ENCODE data around the gene XXYLT1. TPM values are rescaled to one million over a fixed set of nuclear protein-coding genes. Genes with fewer than 3 reads are reported as not detected.
"Not testable (repeated sequence)": the region's sequence is repeated elsewhere in the genome, so short reads cannot be mapped to it uniquely, and the experiment has no call there.

Gene XXYLT1
- total RNA-seq, 1 experiment from 2014 or later = 30.1 TPM

DNA sequence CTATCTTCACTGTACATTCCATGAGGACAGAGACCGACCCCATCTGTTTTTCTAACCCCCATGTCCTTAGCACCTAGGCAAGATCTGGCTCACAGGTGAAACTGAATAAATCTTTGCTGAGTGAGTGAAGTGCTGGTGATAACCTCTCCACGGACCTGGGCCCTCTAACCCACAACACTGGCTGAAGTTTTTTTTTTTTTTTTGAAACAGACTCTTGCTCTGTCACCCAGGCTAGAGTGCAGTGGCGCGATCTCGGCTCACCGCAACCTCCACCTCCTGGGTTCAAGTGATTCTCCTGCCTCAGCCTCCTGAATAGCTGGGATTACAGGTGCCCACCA, 84.3 kb downstream of the XXYLT1 start:
- not testable (repeated sequence) for DNase-seq (ENCODE audit: low read depth)

DNA sequence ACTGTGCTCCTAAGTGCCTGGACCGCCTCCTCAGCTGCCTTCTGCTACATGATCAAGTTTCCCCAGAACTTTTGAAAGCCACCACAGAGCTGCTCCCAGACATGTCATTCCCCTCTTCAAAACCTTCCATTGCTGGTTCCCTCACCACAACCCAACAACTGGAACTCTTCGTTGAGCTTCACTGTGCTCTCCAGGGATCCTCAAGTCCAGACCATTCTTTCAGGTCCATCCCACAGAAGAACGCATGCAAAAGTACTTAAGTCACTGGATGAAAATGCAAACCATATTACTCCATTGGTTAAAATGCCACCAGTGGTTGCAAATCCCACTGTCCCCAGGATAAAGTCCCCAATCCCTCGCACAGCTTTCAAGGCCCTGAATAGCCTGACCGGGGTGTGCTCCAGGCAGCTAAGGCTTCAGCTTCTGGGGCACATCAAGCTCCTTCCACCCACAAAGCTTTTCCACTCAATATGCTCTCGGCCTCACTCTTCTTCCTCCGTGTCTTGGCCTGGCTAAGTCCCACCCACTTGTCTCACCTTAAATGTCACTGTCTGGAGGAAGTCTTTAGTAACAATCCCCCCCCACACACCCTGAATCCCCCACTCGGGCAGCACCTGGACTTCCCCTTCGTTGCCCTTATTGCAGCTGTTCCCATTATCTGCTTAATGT, 84.8 kb downstream of the XXYLT1 start:
- DNase-seq (ENCODE audit: low read depth) = no peak

DNA sequence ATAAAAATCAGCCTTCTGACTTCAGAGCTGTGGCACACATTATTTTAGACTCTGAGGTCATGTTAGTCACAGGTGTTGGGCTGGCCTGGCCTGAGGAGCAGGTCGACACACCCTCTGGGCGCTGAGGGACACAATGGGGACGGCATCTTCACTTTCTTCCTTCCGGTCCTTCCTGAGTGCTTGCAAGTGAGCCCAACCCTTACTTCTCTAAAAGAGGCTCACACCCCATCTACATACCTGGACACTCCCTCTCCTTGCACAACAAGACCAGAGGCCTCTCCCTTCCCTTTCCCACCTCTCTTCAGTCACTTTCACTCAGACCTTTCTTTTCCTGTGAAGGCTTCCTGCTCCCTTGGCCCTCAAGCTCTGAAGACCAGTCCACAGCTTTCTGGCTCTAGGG, 85.4 kb downstream of the XXYLT1 start:
- DNase-seq (ENCODE audit: low read depth) = no peak

DNA sequence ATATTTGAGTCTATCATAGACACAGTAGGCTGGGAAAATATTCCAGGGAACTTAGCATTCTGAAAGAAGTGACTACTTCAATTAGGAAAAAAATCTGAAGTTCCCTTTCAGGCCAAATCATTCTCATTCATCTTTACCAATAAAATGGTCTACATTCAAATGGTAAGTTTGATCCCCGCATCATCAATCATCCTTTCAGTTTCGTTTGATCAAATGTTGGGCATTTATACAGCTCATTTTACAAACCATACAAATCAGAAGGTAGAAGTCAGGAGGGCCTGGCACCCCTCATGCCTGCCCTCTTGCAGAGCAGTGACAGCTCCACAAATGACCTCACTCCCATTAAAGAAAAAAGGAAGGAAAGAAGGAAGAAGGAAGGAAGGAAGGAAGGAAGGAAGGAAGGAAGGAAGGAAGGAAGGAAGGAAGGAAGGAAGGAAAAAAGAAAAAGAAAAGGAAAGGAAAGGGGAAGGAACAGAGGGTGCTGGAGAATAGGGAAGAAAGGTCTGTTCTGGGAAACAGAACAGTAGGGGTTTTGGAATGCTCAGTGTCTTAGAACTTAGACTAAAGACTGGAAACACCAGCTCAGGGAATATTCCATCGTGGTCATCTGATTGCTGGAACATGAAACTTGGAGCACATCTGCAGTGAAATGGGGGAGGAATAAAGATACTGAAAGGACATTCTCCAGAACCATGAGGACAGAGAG, 86.1 kb downstream of the XXYLT1 start:
- DNase-seq (ENCODE audit: low read depth) = no peak

DNA sequence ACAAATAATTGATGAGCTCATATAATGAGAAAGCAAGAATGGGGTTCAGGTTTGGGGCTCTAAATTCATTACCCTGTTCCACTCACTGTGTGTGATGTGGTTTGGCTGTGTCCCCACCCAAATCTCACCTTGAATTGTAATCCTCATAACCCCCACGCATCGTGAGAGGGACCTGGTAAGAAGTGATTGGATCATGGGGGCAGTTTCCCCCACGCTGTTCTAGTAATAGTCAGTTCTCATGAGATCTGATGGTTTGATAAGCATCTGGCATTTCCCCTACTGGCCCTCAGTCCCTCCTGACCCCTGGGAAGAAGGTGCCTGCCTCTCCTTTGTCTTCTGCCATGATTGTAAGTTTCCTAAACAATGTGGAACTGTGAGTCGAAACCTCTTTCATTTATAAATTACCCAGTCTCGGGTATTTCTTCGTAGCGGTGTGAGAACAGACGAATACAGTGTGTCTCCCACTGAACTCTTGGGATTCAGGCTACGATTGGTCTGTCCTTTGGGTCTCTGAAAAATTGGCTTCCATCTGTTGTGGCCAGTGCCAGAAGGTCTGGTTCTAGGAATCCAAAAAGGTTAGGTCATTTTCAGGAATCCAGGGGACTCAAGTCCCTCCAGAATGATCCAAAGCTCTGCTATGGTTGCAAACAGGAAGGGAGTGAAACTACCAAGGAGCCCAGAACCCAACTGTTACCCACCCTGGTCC, 87.7 kb downstream of the XXYLT1 start:
- DNase-seq (ENCODE audit: low read depth) = no peak

DNA sequence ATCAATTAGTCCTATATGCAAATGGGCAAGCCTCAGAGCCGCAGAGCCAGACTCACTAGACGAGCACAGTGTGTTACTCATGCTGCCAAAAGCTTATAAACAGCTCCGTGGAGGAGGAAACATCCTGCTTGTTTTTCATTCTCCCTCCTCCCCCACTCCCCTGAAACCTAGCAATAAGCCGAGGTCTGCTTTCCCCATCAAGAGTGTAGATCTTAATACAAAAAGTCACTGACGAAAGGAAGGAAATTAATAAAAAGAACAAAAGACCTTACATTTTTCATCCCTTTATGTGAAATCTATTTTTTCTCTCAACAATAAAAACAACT, 88.5 kb downstream of the XXYLT1 start:
- DNase-seq (ENCODE audit: low read depth) = peak; percentile 51

DNA sequence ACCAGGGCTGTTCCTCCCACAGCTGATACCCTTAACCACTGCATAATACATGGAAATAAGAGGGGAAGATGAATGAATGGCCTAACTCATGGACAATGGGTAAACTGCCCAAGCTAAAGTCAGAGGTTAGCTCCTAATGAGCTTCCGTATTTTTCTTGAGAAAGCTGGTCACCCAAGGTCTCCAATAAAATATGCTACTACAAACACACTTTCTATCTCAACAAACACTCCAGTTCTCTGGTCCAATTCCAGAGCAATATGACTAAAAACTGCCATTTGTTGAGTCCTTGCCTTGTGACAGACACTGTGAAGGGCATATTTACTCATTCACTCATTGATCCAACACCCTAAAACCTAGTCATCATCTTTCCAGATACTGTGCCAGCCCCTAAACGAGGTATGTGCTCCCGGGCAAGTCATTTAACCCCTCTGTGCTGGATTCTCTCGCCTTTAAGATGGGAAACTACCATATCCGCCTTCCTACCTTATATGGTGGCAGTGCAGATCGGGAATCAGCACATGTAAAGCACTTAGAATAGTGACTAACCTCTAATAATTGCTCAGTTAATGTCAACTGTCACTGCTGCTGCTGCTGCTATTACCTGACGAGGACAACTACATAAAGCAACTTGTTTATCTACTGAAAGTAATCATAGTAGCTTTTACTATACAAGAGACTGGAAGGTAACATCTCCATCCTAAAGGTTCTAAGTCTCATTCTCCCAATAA, 89.1 kb downstream of the XXYLT1 start:
- DNase-seq (ENCODE audit: low read depth) = no peak

DNA sequence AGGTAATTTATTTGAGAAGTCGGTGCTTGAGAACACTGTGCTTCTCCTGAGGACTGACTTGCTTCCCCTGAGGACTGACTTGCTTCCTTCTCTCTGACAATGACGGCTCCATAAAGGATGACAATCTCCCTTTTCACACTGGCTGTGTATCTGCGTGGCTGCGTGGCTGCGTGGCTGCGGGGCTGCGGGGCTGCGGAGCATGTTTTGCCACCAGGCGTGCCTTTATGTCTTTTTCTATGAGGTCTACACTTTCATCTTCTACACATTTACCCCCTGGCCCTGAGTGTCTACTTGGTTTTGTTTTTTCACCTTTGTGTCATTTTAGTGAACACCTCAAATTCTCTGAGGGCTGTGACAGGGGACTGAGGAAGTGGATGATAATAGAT, 89.9 kb downstream of the XXYLT1 start:
- DNase-seq (ENCODE audit: low read depth) = no peak

DNA sequence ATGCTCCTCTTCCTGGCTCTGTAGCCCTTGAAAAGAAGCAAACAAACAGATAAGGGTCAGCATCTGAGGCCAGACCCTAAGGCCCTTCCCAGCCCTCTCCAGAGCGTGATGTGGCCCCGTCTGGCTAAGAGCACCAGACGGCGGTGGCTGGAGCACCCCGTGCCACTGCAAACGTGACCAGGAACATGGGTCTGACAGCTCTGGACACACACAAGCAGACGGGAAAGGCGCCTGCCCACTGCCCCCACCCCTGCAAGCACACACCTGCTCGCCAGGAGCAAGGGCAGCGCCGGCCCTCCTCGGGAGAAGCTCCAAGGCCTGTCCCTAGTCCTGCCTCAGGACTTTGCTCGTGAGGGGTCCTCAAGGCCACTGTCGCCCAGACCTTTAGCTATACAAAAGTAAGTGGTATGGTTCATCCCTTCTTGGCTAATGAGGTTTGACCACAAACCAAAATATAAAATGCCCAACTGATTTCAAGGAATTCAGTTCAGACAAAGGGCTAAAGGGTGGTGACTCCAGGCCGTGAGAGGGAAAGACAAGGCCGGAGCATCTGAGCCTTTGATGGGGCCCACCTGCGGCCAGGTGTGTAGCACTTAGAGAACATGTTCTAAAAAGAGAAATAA, 90.4 kb downstream of the XXYLT1 start:
- DNase-seq (ENCODE audit: low read depth) = no peak

DNA sequence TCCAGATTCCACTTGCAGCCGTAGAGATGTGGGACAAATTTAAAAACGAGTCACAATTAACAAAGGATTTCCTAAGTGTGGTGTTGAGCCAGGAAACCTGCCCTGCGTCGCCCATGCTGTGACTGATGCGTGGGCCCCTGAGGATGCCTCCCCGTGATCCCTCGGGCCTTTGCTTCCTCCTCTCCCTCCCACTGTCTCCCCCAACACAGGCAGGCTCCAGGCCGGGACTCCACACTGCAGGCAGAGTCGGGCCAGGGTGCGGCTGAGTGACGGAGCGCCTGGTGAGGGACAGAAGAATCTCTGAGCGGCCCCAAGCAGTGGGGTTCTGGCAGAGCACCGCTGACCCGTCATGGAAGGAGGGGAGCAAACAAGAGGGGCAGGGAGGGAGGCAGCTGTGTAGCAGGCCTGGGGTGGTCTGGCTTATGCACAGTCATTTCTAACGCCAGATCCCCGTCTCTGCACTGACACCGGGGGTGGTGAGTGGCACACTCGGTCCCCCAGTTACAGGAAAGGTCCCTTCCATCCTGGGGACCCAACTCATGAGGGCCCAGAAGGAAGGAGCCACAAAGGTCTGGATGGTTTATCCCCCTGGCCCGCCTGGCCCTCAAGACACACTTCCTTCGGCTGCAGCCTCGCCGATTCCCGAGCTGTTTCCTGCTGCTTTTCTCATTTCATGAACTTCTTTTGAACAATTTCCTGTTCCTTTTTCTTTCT, 91.0 kb downstream of the XXYLT1 start:
- no peak for DNase-seq (ENCODE audit: low read depth)

DNA sequence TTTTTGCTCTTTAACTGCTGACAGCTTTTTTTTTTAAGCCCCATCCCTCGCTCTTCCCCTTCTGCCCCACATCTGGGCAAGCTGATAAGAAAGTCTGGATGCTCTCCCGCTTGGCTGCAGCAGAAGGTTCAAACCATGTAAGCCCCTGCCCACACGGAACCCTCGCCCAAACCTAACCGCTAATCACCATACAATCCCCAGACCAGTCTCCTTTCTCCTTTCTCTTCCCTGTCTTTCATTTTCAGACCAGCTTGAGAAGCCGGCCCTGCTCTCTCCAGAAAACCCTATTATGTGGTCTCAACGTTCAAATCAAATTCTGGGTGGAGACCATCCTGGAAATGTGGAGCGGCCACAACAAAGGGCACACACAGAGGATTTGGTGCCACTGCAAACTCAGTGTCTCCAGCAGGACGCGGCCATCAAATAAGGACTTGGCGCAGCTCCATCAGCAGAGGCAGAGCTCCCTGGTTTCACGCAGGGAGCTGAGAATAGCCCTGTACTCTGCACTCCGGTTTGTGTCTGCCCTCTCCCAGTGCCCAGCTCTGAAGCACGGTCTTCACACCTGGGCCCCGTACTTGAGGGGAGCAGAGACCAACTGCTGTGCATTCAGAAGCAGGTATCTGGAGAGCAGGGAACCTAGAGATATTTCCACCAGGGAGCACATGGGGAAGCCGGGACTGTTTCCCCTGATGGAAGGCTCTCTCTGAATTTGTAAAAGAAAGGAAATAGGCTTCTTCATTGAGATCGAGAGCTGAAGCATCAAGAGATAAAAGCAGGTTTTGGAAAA, 92.6 kb downstream of the XXYLT1 start:
- DNase-seq (ENCODE audit: low read depth) = no peak

DNA sequence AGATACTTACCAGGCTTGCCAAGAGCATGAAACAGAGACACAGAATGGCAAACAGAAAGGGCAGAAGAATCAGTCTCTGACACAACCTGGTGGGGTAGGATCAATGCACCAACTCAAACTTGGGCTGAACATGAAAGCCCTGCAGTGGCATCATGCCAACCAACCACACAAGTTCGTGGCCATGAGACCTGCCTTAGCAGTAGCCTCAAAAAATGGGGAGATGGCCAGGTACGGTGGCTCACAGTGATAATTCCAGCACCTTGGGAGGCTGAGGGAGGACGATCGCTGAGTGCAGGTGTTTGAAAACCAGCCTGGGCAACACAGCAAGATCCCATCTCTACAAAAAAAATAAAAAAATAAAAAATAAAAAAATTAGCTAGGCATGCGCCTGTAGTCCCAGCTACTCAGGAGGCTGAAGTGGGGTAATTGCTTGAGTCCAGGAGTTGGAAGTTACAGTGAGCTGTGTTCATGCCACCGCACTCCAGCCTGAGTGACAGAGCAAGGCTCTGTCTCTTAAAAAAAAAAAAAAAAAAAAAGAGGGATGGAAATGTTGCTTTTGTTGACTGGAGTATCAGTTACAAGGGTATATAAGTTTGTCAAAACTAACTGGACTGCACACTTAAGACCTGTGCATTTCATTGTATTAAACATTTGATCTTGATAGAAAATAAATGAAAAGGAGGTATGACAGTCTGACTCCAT, 93.4 kb downstream of the XXYLT1 start:
- no peak for DNase-seq (ENCODE audit: low read depth)

DNA sequence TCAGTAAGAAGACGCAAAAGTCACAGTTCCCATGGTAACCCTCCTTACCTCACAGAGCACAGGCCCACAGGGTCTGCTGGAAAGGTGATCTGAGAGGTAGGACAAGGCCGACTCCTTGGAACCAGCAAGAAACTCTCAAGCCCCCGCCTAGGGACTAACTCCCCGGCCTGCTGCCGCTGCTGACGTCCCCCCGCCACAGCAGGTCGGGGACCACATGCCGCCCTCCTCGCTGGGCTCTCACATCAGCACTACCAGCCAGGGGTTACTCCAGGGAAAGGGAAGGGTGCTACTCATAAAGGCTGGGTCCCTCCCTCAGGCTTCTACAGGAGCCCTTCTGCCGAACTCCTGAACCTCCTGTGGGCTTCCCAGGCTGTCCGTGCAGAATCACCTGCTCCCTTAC, 94.2 kb downstream of the XXYLT1 start:
- DNase-seq (ENCODE audit: low read depth) = no peak

DNA sequence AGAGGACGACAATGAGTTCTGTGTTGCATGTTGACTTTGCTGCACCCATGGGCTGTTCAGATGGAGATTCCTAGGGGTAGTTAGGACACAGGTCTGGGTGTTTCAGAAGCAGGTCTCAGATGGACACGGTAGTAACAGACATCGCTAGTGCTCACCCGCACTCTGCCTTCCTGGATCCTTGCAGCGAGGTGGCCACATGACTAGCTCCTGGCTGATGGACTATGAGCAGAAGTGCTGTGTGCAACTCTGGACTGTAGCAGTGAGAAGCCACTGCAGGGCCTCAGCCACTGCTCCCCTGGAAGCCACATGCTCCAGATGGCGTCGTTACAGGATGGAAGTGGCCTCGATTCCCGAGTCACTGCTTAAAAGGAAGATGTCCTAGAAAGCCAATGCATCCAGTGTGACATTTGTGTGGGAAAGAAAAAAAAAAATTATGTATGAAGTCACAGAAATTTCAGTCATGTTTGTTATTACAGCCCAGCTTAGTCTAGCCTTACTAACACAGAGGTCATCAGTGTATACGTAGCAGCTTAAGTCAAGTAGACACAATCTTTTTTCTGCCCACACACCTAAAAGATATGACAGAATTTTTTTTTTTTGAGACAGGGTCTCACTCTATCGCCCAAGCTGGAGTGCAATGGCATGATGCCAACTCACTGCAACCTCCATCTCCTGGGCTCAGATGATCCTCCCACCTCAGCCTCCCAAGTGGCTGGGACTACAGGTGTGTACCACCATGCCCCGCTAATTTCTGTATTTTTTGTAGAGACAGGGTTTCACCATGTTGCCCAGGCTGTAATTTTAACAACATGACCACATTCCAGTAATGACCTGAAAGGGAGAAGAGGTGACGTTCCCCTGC, 95.3 kb downstream of the XXYLT1 start:
- no peak for DNase-seq (ENCODE audit: low read depth)

DNA sequence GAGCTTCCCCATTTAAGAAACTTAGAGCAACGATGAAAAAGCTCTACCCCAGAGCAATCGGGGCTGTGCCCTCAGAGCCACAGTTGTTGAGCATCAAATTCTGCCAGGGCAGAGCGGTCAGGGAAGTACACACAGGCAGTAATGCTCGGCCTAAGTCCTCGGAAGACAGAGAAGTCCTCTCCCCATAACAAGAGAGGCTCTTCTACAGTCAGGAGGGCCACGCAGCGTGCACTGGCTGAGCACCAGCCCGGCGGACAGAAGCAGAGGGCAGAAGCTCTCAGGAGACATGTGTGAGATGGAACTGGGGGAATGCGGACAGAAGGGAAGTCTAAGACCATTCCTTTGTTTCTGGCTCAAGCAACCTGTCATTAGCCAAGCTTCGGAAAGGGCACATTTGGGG, 95.9 kb downstream of the XXYLT1 start:
- DNase-seq (ENCODE audit: low read depth) = no peak

DNA sequence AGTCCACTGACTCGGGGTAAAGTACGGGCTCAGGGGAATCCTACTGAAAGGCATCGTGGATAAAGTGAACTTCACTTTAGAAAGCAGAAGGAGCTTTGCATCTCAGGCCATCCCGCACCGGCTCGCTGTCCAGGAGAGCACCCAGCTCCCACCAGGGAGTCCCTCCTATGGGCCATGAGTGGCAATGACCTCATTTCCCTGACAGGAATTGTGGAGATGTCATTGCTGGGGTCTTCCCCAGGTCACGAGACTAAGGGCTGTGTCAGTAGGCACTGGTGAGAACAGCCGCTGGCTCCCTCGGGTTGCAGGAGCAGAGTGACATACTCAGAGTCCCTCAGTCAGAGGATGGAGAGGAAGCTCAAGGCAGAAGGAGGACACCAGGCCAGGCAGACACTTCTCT, 97.3 kb downstream of the XXYLT1 start:
- no peak for DNase-seq (ENCODE audit: low read depth)

DNA sequence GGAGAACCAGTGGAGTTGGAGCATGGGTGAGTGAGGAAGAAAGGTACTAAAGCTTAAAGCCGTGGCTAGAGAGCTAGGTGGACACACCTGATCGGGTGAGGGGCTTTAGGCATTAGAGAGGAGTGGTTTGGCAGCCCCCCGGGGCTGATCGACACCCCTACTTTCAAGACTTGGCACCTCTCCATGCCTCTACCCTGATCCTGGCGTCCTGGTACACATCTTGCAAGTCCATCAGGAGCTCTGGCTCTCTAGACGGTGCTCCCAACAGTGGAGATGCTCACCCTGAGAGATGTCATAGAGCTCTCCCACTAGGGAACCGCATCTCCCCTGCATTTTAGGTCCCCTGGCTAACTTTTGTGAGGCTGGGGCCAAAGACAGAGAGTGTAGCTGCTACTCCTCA, 98.1 kb downstream of the XXYLT1 start:
- no peak for DNase-seq (ENCODE audit: low read depth)

DNA sequence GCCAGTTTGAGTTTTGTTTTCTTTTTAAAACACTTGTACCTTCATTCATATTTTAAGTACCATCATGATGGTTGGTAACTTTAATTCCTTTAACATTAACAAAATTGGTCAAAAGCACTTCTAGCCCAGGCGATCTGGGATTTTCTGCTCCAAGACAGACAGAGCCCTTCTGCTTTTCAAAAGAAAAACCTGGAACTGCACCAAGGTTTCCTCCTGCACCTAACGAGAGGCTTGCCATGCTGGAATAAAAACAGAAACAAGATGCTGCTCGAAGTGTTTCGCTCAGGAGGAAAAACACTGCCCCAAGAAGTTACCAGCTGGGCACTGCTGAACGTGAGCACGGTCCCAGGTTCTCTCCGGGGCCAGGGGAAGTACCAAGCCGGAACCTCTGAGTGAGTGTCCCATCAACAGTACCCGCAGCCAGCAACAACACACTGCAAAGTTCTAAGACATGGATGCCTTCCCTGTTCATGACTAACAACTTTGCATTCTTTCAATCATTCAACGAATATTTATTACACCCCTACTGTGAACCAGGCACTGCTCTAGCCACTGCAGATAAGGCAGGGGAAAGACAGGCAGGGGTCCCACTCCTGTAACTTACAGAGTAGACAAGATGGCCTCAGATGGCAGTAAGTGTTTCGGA, 98.8 kb downstream of the XXYLT1 start:
- DNase-seq (ENCODE audit: low read depth) = no peak

All from HT1080 (cell line).